ENCODE results near the gene RBM42. TPM values are rescaled to one million over a fixed set of nuclear protein-coding genes. Genes with fewer than 3 reads are reported as not detected.
A peak's percentile ranks its signal among the peaks of the same experiment; 100 is the strongest.

The RBM42 gene
- total and polyA plus RNA-seq, 9 of the 15 experiments (the other 6 are each of a cell fraction or from before 2014, with no cell fraction given) = 5.7 to 149 (median 32.4) TPM

DNA sequence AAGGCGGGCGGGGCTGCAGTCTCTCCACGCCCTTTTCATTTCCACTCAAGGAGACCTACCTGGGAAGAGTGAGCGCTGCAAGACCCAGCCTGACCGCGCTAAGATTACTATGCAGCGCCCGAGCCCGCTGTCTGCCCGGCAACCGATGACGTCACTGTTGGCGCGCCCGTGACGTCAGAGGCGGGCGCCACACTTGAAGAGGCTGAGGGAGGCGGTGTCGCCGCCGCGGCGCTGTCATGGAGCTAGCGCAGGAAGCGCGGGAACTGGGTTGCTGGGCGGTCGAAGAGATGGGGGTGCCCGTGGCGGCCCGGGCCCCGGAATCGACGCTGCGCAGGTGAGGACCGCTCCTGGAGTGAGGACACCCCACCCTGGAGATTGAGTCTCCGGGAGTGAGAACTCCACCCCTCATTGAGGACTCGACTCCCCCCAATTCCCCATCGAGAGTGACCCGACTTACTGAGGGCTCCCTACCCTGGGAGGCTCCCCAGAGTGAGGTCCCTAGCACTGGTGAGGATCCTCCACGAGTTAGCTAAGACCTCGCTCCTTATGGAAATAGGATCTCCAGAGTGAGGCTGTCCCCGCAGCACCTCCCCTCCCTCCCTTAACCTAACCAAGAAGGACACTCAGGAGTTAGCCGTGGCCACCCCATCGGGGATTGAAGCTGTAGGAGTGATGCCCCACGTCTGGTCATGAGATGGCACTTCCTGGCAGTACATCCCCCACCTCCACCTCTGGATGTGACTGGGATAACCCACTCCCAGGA is 16.1 kb upstream of the RBM42 start, which contains the start of gene HAUS5 (continued):
- TF ChIP-seq NFIC (IDR thresholded peaks at IDR 0.05) = peak; percentile 23; the same call in 1 of the 2 replicates
- no peak for TF ChIP-seq CEBPB (tag; IDR thresholded peaks at IDR 0.05)
- TF ChIP-seq PML (IDR thresholded peaks at IDR 0.05; ENCODE audit: low read length) = peak; percentile 79
- TF ChIP-seq, protein P1, sequence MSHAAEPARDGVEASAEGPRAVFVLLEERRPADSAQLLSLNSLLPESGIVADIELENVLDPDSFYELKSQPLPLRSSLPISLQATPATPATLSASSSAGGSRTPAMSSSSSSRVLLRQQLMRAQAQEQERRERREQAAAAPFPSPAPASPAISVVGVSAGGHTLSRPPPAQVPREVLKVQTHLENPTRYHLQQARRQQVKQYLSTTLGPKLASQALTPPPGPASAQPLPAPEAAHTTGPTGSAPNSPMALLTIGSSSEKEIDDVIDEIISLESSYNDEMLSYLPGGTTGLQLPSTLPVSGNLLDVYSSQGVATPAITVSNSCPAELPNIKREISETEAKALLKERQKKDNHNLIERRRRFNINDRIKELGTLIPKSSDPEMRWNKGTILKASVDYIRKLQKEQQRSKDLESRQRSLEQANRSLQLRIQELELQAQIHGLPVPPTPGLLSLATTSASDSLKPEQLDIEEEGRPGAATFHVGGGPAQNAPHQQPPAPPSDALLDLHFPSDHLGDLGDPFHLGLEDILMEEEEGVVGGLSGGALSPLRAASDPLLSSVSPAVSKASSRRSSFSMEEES (CRISPR knock-in tag; IDR thresholded peaks at IDR 0.05) = peak; percentile 34
- TF ChIP-seq, protein P2, sequence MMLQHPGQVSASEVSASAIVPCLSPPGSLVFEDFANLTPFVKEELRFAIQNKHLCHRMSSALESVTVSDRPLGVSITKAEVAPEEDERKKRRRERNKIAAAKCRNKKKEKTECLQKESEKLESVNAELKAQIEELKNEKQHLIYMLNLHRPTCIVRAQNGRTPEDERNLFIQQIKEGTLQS (IDR thresholded peaks at IDR 0.05) = peak; percentile 100
- TF ChIP-seq, protein P2 (CRISPR knock-in tag; conservative IDR thresholded peaks at IDR 0.05) = peak; percentile 73; the same call in 1 of the 2 replicates
- no peak for TF ChIP-seq ZNF644 (tag; IDR thresholded peaks at IDR 0.05; ENCODE audit: low read depth)
- peak; percentile 84 for TF ChIP-seq POLR2A (conservative IDR thresholded peaks at IDR 0.05)
- TF ChIP-seq, protein P3, sequence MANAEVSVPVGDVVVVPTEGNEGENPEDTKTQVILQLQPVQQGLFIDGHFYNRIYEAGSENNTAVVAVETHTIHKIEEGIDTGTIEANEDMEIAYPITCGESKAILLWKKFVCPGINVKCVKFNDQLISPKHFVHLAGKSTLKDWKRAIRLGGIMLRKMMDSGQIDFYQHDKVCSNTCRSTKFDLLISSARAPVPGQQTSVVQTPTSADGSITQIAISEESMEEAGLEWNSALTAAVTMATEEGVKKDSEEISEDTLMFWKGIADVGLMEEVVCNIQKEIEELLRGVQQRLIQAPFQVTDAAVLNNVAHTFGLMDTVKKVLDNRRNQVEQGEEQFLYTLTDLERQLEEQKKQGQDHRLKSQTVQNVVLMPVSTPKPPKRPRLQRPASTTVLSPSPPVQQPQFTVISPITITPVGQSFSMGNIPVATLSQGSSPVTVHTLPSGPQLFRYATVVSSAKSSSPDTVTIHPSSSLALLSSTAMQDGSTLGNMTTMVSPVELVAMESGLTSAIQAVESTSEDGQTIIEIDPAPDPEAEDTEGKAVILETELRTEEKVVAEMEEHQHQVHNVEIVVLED (CRISPR knock-in tag; IDR thresholded peaks at IDR 0.05) = peak; percentile 74
- no peak for TF ChIP-seq SRSF9 (IDR thresholded peaks at IDR 0.05; ENCODE audit: borderline replicate concordance, low read depth, low read length)
- TF ChIP-seq, protein P4, sequence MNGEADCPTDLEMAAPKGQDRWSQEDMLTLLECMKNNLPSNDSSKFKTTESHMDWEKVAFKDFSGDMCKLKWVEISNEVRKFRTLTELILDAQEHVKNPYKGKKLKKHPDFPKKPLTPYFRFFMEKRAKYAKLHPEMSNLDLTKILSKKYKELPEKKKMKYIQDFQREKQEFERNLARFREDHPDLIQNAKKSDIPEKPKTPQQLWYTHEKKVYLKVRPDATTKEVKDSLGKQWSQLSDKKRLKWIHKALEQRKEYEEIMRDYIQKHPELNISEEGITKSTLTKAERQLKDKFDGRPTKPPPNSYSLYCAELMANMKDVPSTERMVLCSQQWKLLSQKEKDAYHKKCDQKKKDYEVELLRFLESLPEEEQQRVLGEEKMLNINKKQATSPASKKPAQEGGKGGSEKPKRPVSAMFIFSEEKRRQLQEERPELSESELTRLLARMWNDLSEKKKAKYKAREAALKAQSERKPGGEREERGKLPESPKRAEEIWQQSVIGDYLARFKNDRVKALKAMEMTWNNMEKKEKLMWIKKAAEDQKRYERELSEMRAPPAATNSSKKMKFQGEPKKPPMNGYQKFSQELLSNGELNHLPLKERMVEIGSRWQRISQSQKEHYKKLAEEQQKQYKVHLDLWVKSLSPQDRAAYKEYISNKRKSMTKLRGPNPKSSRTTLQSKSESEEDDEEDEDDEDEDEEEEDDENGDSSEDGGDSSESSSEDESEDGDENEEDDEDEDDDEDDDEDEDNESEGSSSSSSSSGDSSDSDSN (IDR thresholded peaks at IDR 0.05; ENCODE audit: borderline replicate concordance in 1 of 2, low read depth in 2 of 2, low read length in 2 of 2) = no peak
- TF ChIP-seq HNRNPH1 (optimal IDR thresholded peaks at IDR 0.05; ENCODE audit: low read depth, low read length) = no peak
- TF ChIP-seq KDM1A (IDR thresholded peaks at IDR 0.05) = no peak
- 0 out of 2 replicates have a peak, but pooled peaks have one; percentile 26 for TF ChIP-seq TOE1 (IDR thresholded peaks at IDR 0.05; ENCODE audit: borderline replicate concordance)
- TF ChIP-seq TOE1 (CRISPR knock-in tag; IDR thresholded peaks at IDR 0.05; ENCODE audit: borderline replicate concordance, low read depth) = no peak
- TF ChIP-seq BACH1 (tag; IDR thresholded peaks at IDR 0.05) = no peak
- no peak for TF ChIP-seq ZC3H11A (IDR thresholded peaks at IDR 0.05; ENCODE audit: low read depth, low read length)
- peak; percentile 81 for TF ChIP-seq RBBP5 (IDR thresholded peaks at IDR 0.05; ENCODE audit: borderline replicate concordance, insufficient read depth, low read length, poor library complexity, severe bottlenecking)
- no peak for TF ChIP-seq LARP7 (IDR thresholded peaks at IDR 0.05)
- TF ChIP-seq DIDO1 (tag; IDR thresholded peaks at IDR 0.05; ENCODE audit: low read depth) = no peak
- TF ChIP-seq SRSF3 (IDR thresholded peaks at IDR 0.05; ENCODE audit: insufficient read depth, low read length) = no peak
- TF ChIP-seq ZSCAN32 (CRISPR knock-in tag; IDR thresholded peaks at IDR 0.05) = 0 out of 2 replicates have a peak, but pooled peaks have one; percentile 35
- TF ChIP-seq CREBBP (IDR thresholded peaks at IDR 0.05; ENCODE audit: low read depth, low read length) = no peak

Measured in K562 (cell line).